Pancreas (tissue), 10 donors: ENCODE data around the gene CPTP. TPM values are rescaled to one million over a fixed set of nuclear protein-coding genes. Genes with fewer than 3 reads are reported as not detected.
"Not testable (repeated sequence)": the region's sequence is repeated elsewhere in the genome, so short reads cannot be mapped to it uniquely, and the experiment has no call there.

Source experiments
- ATAC-seq, 4 donors: fragments of 200-7000 bp; cut with Tn5 transposase; one replicate each; pipeline versions ENCODE4 v1.8.0 to v1.9.1; 2020; ENCODE audit warnings: mild to moderate bottlenecking in 4 of 4, moderate library complexity in 4 of 4
- DNase-seq, 6 donors: peaks; one replicate each; pipeline ENCODE4 v3.0.0-alpha.2; 2020
- FAIRE-seq: peaks from 2 replicates; lab custom pipeline; 2012; peaks lifted over from hg19 to GRCh38; lab: Jason Lieb, UNC
- H3K27ac ChIP-seq, 4 donors: fragments of 200-600 bp; sonication (generic); 1 replicate in 3 of 4; 2 replicates in 1 of 4; pipeline versions ENCODE4 v1.5.0 to v1.8.0; 2020
- H3K27me3 ChIP-seq, 4 donors: fragments of 200-600 bp; one replicate each; pipeline ENCODE4 v1.8.0; 2021
- H3K36me3 ChIP-seq, 3 donors: fragments of 200-600 bp; sonication (generic) in 1 of 3; one replicate each; pipeline versions ENCODE4 v1.5.0 to v1.8.0; 2020 to 2021
- H3K4me1 ChIP-seq, 3 donors: fragments of 200-600 bp; one replicate each; pipeline ENCODE4 v1.8.0; 2021
- H3K4me3 ChIP-seq, 4 donors: fragments of 200-600 bp; sonication (generic) in 2 of 4; one replicate each; pipeline versions ENCODE4 v1.5.0 to v1.8.0; 2020 to 2021
- H3K9me3 ChIP-seq, 4 donors: fragments of 200-600 bp; one replicate each; pipeline ENCODE4 v1.8.0; 2021
- WGBS, 2 donors: extraction: QIAGEN DNeasy Blood & Tissue Kit; methylation state at CpG; one replicate each; pipeline ENCODE4 v1.1.7; 2013; 5-methylcytosine and 5-hydroxymethylcytosine counted together
- intact Hi-C, 3 donors: fragments of 100-400 bp; cut with DNase I; formaldehyde crosslinking; loops; one replicate each; pipeline versions ENCODE4 v1.11.1 to v1.14.2; 2022
- polyA plus RNA-seq, 2 donors: library from polyadenylated mRNA; stranded (reverse); fragments of 200-250 nt; gene quantifications; one replicate each; pipeline ENCODE4 v1.2.3, GENCODE V29; 2013
- total RNA-seq, 6 donors: library from RNA; stranded (reverse); fragmentation: NEBNext Ultra II Directional in 4 of 6; extraction: Animal tissue kit (Norgen Biotek cat#: 25700) in 4 of 6; gene quantifications; one replicate each; pipeline versions ENCODE4 v1.2.1 to v1.2.4, GENCODE V29; 2021 to 2023
- TF ChIP-seq, protein P1 (sequence below), 4 donors: fragments of 200-600 bp; sonication (generic) in 3 of 4; IDR thresholded peaks; one replicate each; pipeline versions ENCODE4 v1.5.0 to v1.8.0; 2021; ENCODE audit warnings: antibody characterized with exemption in 4 of 4
- donor health status: healthy with polysubstance abuse.
- donor health status: DM: no; HTN: no; CAD: no; lungs with moderate emphysema.
- donor health status: DM: no; HTN: no; CAD: no.
- donor health status: control.
- donor health status: control.
- donor health status: Bipolar disorder and iron deficiency.
- donor health status: DM: yes; HTN: yes; CAD: no.
- donor health status: DM: no; HTN: no; CAD: no.
- donor health status: DM: no; HTN: no; CAD: no.
- donor health status: DM: yes; HTN: yes; CAD: no.

Gene CPTP
- total and polyA plus RNA-seq, 8 donors: 8.0 to 22.0 (median 11.2) TPM

DNA sequence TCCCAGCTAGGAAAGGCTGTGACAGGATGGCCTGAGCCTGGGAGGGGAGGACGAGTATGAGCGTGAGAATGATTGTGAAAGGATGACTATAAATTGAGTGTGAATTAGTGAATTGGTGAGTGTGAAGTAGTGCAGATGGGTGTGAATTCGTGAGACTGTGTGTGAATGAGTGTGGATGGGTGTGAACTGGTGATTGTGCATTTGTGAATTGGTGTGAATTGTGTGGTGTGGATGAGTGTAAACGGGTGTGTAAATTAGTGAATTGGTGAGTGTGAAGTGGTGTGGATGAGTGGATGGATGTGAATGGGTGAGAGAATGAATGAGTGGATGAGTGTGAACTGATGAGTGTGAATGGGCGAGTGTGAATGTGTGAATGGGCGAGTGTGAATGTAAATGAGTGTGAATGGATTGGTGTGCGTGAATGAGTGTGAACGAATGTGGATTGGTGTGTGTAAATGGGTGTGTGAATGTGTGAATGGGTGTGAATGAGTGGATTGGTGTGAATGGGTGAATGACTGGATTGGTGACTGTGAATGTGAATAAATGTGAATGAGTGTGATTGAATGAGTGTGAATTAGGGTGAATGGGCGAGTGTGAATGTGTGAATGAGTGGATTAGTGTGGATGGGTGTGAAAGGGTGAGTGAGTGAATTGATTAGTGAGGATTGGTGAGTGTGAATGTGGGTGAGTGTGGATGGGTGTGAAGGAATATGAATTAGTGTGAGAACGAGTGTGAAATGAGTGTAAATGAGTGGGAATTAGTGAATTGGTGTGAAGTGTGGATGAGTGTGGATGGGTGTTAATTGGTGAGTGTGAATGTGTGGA, 41.5 kb downstream of the CPTP start:
- DNase-seq (peak in 1 of 6 donors; percentile 1), FAIRE-seq (no peak), ATAC-seq (no peak)
- TF ChIP-seq, protein P1, sequence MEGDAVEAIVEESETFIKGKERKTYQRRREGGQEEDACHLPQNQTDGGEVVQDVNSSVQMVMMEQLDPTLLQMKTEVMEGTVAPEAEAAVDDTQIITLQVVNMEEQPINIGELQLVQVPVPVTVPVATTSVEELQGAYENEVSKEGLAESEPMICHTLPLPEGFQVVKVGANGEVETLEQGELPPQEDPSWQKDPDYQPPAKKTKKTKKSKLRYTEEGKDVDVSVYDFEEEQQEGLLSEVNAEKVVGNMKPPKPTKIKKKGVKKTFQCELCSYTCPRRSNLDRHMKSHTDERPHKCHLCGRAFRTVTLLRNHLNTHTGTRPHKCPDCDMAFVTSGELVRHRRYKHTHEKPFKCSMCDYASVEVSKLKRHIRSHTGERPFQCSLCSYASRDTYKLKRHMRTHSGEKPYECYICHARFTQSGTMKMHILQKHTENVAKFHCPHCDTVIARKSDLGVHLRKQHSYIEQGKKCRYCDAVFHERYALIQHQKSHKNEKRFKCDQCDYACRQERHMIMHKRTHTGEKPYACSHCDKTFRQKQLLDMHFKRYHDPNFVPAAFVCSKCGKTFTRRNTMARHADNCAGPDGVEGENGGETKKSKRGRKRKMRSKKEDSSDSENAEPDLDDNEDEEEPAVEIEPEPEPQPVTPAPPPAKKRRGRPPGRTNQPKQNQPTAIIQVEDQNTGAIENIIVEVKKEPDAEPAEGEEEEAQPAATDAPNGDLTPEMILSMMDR (IDR thresholded peaks at IDR 0.05): no peak
- H3K4me3 ChIP-seq: no peak overlapping the region
- intact Hi-C loops: no loop called here
- H3K27me3 ChIP-seq: no peaks in the 10 kb centered on the region
- 70 to 75% methylated on average over 10 of the region's 10 CpGs for WGBS, 2 donors
- no peaks in the 10 kb centered on the region for H3K36me3 ChIP-seq
- H3K27ac ChIP-seq: no peak overlapping the region
- H3K4me1 ChIP-seq: no peaks in the 10 kb centered on the region
- no peaks in the 10 kb centered on the region for H3K9me3 ChIP-seq

DNA sequence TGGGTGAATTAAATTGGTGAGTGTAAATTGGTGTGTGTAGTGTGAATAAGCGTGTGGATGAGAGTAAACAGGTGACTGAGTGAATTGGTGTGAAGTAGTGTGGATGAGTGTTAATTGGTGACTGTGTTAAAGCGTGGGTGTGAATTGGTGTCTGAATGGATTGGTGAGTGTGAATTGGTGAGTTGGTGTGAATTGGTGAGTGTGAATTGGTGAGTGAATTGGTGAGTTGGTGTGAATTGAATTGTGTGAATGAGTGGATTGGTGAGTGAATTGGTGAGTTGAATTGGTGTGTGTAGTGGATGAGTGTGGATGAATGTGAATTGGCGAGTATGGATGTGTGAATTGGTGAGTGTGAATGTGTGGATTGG, 42.1 kb downstream of the CPTP start:
- DNase-seq (no peak), FAIRE-seq (no peak), ATAC-seq (no peak)
- Histone ChIP-seq H3K27me3 (no peaks in the 10 kb centered on the region), H3K27ac (no peak overlapping the region), H3K4me1 (peaks cover 0 to 1% (median 0%) of the 10 kb centered on the region in 3 donors), H3K4me3 (no peak overlapping the region), H3K9me3 (no peaks in the 10 kb centered on the region), H3K36me3 (no peaks in the 10 kb centered on the region)
- TF ChIP-seq, protein P1 (IDR thresholded peaks at IDR 0.05): no peak
- WGBS, 2 donors: 90 to 97% methylated on average over 3 of the region's 3 CpGs
- intact Hi-C loops: no loop called here

DNA sequence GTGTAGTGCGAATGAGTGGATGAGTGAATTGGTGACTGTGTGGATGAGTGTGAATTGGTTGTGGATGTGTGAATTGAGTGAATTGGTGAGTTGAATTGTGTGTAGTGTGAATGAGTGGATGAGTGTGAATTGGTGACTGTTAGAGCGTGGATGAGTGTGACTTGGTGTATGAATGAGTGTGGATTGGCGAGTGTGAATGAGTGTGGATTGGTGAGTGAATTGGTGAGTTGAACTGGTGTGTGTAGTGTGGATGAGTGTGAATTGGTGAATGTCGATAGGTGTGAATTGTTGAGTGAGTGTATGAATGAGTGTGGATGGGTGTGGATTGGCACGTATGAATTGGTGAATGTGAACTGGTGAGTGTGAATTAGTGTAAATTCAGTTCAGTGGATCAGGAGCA, 42.7 kb downstream of the CPTP start:
- H3K9me3 ChIP-seq: no peaks in the 10 kb centered on the region
- TF ChIP-seq, protein P1 (IDR thresholded peaks at IDR 0.05): no peak
- H3K4me1 ChIP-seq: peaks cover 0 to 6% (median 2%) of the 10 kb centered on the region in 3 donors
- no peak for FAIRE-seq
- no peak overlapping the region for H3K27ac ChIP-seq
- no peaks in the 10 kb centered on the region for H3K27me3 ChIP-seq
- 90 to 96% methylated on average over 5 of the region's 5 CpGs for WGBS, 2 donors
- intact Hi-C loops: no loop called here
- H3K4me3 ChIP-seq: no peak overlapping the region
- no peak for ATAC-seq
- H3K36me3 ChIP-seq: no peaks in the 10 kb centered on the region
- no peak for DNase-seq

DNA sequence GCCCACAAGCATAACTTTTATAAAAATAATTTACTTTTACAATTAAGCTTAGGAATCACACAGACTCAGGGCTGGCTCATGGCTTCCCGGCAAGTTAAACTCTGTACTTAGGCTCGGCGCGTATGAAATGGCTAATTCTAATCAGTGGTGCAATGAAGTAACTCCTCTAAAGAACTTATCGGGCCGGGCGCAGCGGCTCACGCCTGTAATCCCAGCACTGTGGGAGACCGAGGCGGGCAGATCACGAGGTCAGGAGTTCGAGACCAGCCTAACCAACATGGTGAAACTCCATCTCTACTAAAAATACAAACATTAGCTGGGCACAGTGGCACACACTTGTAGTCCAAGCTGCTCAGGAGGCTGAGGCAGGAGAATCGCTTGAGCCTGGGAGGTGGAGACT, 45.5 kb downstream of the CPTP start:
- ATAC-seq: not testable (repeated sequence)

DNA sequence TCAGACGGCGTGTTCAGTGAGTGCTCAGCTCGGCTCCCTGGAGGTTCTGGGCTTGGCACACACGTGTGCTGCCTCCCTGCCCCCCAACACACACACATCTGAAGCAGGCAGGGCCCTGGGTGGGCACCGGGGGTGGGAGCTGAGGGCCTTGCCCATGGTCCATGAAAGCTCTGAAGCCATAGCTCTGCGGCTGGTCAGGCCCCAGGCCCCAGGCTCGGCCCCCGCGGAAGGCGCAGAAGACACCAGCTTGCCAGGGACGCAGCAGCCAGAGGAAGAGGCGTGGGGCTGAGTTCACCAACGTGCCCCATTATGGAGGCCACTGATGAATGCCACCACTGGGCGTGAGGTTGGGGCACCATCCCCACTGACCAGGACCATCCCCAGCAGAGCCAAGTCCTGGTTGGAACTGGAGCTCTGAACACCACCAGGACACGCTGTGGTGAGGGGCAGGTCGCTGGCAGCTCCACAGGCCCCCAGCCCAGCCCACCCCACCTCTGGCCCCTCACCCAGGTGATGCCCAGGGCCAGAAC, 46.2 kb downstream of the CPTP start:
- Histone ChIP-seq H3K27ac (no peak overlapping the region), H3K36me3 (no peaks in the 10 kb centered on the region), H3K9me3 (no peaks in the 10 kb centered on the region), H3K27me3 (no peaks in the 10 kb centered on the region), H3K4me3 (no peak overlapping the region), H3K4me1 (peaks cover 6 to 21% (median 13%) of the 10 kb centered on the region in 3 donors)
- WGBS, 2 donors: 74 to 76% methylated on average over 15 to 16 of the region's 16 CpGs
- no peak for ATAC-seq
- peak in 2 of 6 donors; percentile 40 to 72 for DNase-seq
- intact Hi-C loops: no loop called here
- TF ChIP-seq, protein P1 (IDR thresholded peaks at IDR 0.05): no peak
- no peak for FAIRE-seq

More for the DNA sequence above, 45.5 kb downstream of the CPTP start:
- H3K36me3 ChIP-seq, H3K9me3 ChIP-seq, H3K27me3 ChIP-seq, H3K4me3 ChIP-seq, H3K27ac ChIP-seq, intact Hi-C loops, FAIRE-seq: not testable (repeated sequence)
- H3K4me1 ChIP-seq: peaks cover 6 to 21% (median 13%) of the 10 kb centered on the region in 3 donors
- WGBS, 2 donors: 84 to 92% methylated on average over 14 of the region's 14 CpGs
- peak in 1 of 6 donors; percentile 22 for DNase-seq
